Naive thymus-derived CD4-positive, alpha-beta T cell (primary cell): ENCODE measurements around the gene GBX2. TPM values are rescaled to one million over a fixed set of nuclear protein-coding genes. Genes with fewer than 3 reads are reported as not detected.

Experiments
- ATAC-seq: fragments of 150-1000 bp; cut with Tn5 transposase; 2 replicates; pipeline ENCODE4 v1.10.0; 2021; ENCODE audit warnings: mild to moderate bottlenecking, moderate library complexity
- CTCF ChIA-PET: fragments of 350-600 bp; sonication (Branson Sonifier 250); formaldehyde crosslinking; loops from one replicate; lab custom pipeline; 2021; ENCODE audit warnings: antibody characterized with exemption; lab: Charles Lee
- POLR2A ChIA-PET: fragments of 350-600 bp; sonication (Branson Sonifier 250); formaldehyde crosslinking; loops from one replicate; lab custom pipeline; 2021; ENCODE audit warnings: antibody characterized with exemption, inconsistent platforms; lab: Charles Lee
- DNase-seq, 9 donors: peaks; one replicate each; pipeline versions ENCODE4 v3.0.0 to v3.0.0-alpha.2; 2020 to 2022; ENCODE audit warnings: mixed read lengths in 1 of 9
- H3K27ac ChIP-seq: one replicate; pipeline ENCODE4 v1.7.0; 2013; ENCODE audit warnings: mild to moderate bottlenecking, low read depth, low read length, moderate library complexity
- H3K27me3 ChIP-seq, 2 donors: one replicate each; pipeline ENCODE4 v1.7.0; 2013; ENCODE audit warnings: low read length in 2 of 2, mild to moderate bottlenecking in 2 of 2, moderate library complexity in 2 of 2; ENCODE audit not compliant: control insufficient read depth in 2 of 2, insufficient read depth in 2 of 2
- H3K36me3 ChIP-seq, 3 experiments: 1 replicate in 2 of 3; 2 replicates in 1 of 3; pipeline ENCODE4 v1.7.0; 2013; ENCODE audit warnings: low read length in 3 of 3, mild to moderate bottlenecking in 3 of 3, moderate library complexity in 1 of 3; ENCODE audit not compliant: insufficient read depth in 3 of 3, control insufficient read depth in 2 of 3
- H3K4me1 ChIP-seq, 2 donors: one replicate each; pipeline ENCODE4 v1.7.0; 2013; ENCODE audit warnings: low read length in 2 of 2, mild to moderate bottlenecking in 2 of 2, moderate library complexity in 1 of 2; ENCODE audit not compliant: control insufficient read depth in 2 of 2, insufficient read depth in 2 of 2
- H3K4me3 ChIP-seq: 2 replicates; pipeline ENCODE4 v1.7.0; 2013; ENCODE audit warnings: mild to moderate bottlenecking, low read length
- H3K9me3 ChIP-seq, 3 experiments: 1 replicate in 2 of 3; 2 replicates in 1 of 3; pipeline ENCODE4 v1.7.0; 2013; ENCODE audit warnings: low read length in 3 of 3; ENCODE audit not compliant: control insufficient read depth in 2 of 3
- H3K27ac Mint-ChIP-seq, 9 donors: one replicate each; pipeline ENCODE4 v1.8.0; 2020 to 2022; ENCODE audit warnings: mixed read lengths in 9 of 9, mild to moderate bottlenecking in 8 of 9, moderate library complexity in 5 of 9, inconsistent platforms in 2 of 9
- H3K27me3 Mint-ChIP-seq, 5 donors: one replicate each; pipeline ENCODE4 v1.8.0; 2021 to 2022; ENCODE audit warnings: mixed read lengths in 5 of 5, mild to moderate bottlenecking in 1 of 5
- H3K36me3 Mint-ChIP-seq, 5 donors: one replicate each; pipeline ENCODE4 v1.8.0; 2020 to 2022; ENCODE audit warnings: mixed read lengths in 5 of 5, mild to moderate bottlenecking in 3 of 5, inconsistent platforms in 1 of 5
- H3K4me1 Mint-ChIP-seq, 7 donors: one replicate each; pipeline ENCODE4 v1.8.0; 2020 to 2022; ENCODE audit warnings: mixed read lengths in 7 of 7, mild to moderate bottlenecking in 3 of 7, inconsistent platforms in 1 of 7
- H3K4me3 Mint-ChIP-seq, 10 donors: one replicate each; pipeline ENCODE4 v1.8.0; 2020 to 2022; ENCODE audit warnings: mild to moderate bottlenecking in 10 of 10, mixed read lengths in 10 of 10, moderate library complexity in 6 of 10, inconsistent platforms in 2 of 10
- H3K9me3 Mint-ChIP-seq, 11 donors: one replicate each; pipeline ENCODE4 v1.8.0; 2020 to 2022; ENCODE audit warnings: mixed read lengths in 11 of 11, mild to moderate bottlenecking in 4 of 11, inconsistent platforms in 1 of 11, moderate library complexity in 1 of 11
- intact Hi-C, 2 donors: fragments of 100-400 bp; cut with micrococcal nuclease; formaldehyde crosslinking; loops; one replicate each; pipeline ENCODE4 v1.15.1; 2023
- polyA plus RNA-seq, 2 donors: library from polyadenylated mRNA; unstranded; fragments of 300-500 nt; fragmentation: Illumina TruSeq; gene quantifications; one replicate each; pipeline ENCODE4 v1.2.3, GENCODE V29; 2021
- total RNA-seq, 6 experiments: library from RNA in 5 of 6; stranded (reverse) in 5 of 6; gene quantifications; 1 replicate in 5 of 6; 2 replicates in 1 of 6; pipeline ENCODE4 v1.2.3 and lab custom pipeline; 2021 to 2026

The GBX2 gene
- total and polyA plus RNA-seq, 7 experiments from 2014 or later: not detected

DNA sequence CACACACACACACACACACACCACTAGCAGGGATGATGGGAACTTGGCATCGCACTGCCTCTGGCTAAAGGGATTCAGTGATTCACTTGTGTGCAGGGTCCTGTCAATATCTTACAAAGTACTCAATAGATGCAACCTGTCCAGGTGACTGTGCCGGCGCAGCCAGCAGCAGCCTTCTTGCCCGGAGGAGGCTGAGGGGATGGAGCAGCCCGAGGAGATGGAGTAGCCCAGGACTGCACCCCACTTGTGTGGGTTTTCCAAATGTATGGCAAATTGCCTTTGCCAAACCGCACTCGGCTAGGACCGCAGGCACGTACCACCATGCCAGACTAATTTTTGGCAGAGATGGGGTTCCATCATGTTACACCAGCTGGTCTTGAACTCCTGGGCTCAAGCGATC, 31.1 kb downstream of the GBX2 start:
- Histone ChIP-seq H3K27ac (no peak overlapping the region), H3K9me3 (no peaks in the 10 kb centered on the region), H3K27me3 (no peaks in the 10 kb centered on the region), H3K4me3 (no peak overlapping the region), H3K4me1 (no peaks in the 10 kb centered on the region), H3K36me3 (no peaks in the 10 kb centered on the region)
- ChIA-PET CTCF (no interaction called here), POLR2A (no interaction called here)
- no peak overlapping the region for H3K27ac Mint-ChIP-seq
- intact Hi-C loops: no loop called here
- peaks cover 0 to 25% (median 18%) of the 10 kb centered on the region in 5 donors for H3K27me3 Mint-ChIP-seq
- peaks cover 0 to 1% (median 0%) of the 10 kb centered on the region in 11 donors for H3K9me3 Mint-ChIP-seq
- no peak overlapping the region for H3K4me3 Mint-ChIP-seq
- ATAC-seq (no peak), DNase-seq (no peak)
- H3K36me3 Mint-ChIP-seq: no peaks in the 10 kb centered on the region
- H3K4me1 Mint-ChIP-seq: no peaks in the 10 kb centered on the region

DNA sequence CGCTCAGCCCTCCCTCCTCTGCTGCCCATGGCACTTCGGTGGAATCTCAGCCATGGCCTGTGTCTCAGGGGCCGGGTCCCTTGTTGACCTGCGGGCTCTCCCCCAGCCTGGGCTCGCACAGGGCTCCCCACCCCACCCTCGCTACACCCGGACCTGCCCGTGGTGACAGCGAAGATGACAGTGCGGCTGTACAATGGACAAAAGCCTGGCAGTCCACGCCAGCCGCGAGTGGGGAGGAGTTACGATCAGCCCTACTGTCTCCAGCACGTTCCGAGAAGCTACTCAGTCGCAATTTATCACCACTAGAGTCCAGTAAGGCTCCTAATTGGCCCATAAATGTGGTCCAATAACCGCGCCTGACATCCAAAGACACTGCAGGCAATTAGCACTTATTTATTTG, 31.6 kb downstream of the GBX2 start:
- no peak overlapping the region for H3K4me3 Mint-ChIP-seq
- Histone ChIP-seq H3K36me3 (no peaks in the 10 kb centered on the region), H3K9me3 (no peaks in the 10 kb centered on the region), H3K4me3 (no peak overlapping the region), H3K4me1 (no peaks in the 10 kb centered on the region), H3K27ac (no peak overlapping the region), H3K27me3 (no peaks in the 10 kb centered on the region)
- no peaks in the 10 kb centered on the region for H3K36me3 Mint-ChIP-seq
- H3K27ac Mint-ChIP-seq: no peak overlapping the region
- DNase-seq (no peak), ATAC-seq (no peak)
- no peaks in the 10 kb centered on the region for H3K4me1 Mint-ChIP-seq
- ChIA-PET CTCF (no interaction called here), POLR2A (no interaction called here)
- peaks cover 0 to 1% (median 0%) of the 10 kb centered on the region in 11 donors for H3K9me3 Mint-ChIP-seq
- H3K27me3 Mint-ChIP-seq: peaks cover 0 to 27% (median 16%) of the 10 kb centered on the region in 5 donors
- intact Hi-C loops: no loop called here

- CTCF ChIA-PET: no interaction called here
- H3K27me3 Mint-ChIP-seq: peaks cover 0 to 20% (median 2%) of the 10 kb centered on the region in 5 donors
- no peak overlapping the region for H3K4me3 Mint-ChIP-seq
- H3K27ac Mint-ChIP-seq: no peak overlapping the region
- H3K36me3 ChIP-seq: no peaks in the 10 kb centered on the region
- H3K27me3 ChIP-seq: no peaks in the 10 kb centered on the region
- H3K4me1 Mint-ChIP-seq: no peaks in the 10 kb centered on the region
- H3K27ac ChIP-seq: no peak overlapping the region
- H3K9me3 Mint-ChIP-seq: no peaks in the 10 kb centered on the region
- no peaks in the 10 kb centered on the region for H3K9me3 ChIP-seq
- no peaks in the 10 kb centered on the region for H3K36me3 Mint-ChIP-seq
- DNase-seq: no peak
- no peaks in the 10 kb centered on the region for H3K4me1 ChIP-seq
- POLR2A ChIA-PET: no interaction called here
- intact Hi-C loops: no loop called here
- no peak for ATAC-seq
- H3K4me3 ChIP-seq: no peak overlapping the region
Observed at GRCh38 chr2:236133410-236134012, 34.7 kb downstream of the GBX2 start.

- Mint-ChIP-seq H3K27ac (no peak overlapping the region), H3K4me3 (no peak overlapping the region), H3K9me3 (no peaks in the 10 kb centered on the region), H3K4me1 (no peaks in the 10 kb centered on the region), H3K36me3 (no peaks in the 10 kb centered on the region), H3K27me3 (peaks cover 0 to 25% (median 2%) of the 10 kb centered on the region in 5 donors)
- Histone ChIP-seq H3K27me3 (no peaks in the 10 kb centered on the region), H3K36me3 (no peaks in the 10 kb centered on the region), H3K9me3 (no peaks in the 10 kb centered on the region), H3K4me1 (no peaks in the 10 kb centered on the region), H3K4me3 (no peak overlapping the region), H3K27ac (no peak overlapping the region)
- ChIA-PET POLR2A (no interaction called here), CTCF (no interaction called here)
- intact Hi-C loops: no loop called here
- DNase-seq: no peak
- ATAC-seq: no peak
Observed at GRCh38 chr2:236131073-236131692, 37.0 kb downstream of the GBX2 start.

DNA sequence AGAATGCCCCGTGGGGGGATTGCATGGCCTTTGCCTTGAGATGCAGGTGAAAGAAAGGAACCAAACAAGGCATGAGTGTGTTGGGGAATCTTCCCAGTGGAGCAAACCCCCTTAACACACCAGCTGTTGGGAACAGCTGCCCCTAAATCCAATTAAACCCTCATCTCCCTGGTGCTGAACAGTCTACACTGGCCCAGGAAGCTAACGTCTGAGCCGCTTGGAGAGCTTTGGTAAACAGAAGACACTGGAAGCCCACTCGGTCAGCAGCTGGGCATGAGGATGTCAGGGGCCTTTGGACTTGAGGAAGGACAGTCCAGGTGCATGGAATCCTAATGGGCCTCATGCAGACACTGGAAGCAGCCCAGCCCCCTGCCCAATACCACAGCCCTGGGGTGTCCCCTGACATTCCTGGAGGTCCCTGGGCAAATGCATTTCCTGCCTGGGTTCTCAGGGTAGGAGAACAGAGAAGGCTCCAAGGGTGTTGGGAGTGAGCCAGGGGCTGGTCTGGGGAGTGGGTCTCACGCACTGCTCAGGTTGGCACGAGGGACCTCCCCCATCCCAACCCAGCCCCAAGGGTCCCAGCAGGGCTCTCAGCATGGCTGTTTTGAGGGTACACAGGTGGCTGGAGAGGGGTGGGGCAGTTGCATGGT, 37.7 kb downstream of the GBX2 start:
- Mint-ChIP-seq H3K9me3 (no peaks in the 10 kb centered on the region), H3K27ac (no peak overlapping the region), H3K4me1 (no peaks in the 10 kb centered on the region), H3K36me3 (no peaks in the 10 kb centered on the region), H3K27me3 (peaks cover 0 to 25% (median 0%) of the 10 kb centered on the region in 5 donors), H3K4me3 (no peak overlapping the region)
- ATAC-seq (no peak), DNase-seq (no peak)
- H3K36me3 ChIP-seq: no peaks in the 10 kb centered on the region
- H3K4me3 ChIP-seq: no peak overlapping the region
- no peak overlapping the region for H3K27ac ChIP-seq
- ChIA-PET POLR2A (no interaction called here), CTCF (no interaction called here)
- no peaks in the 10 kb centered on the region for H3K9me3 ChIP-seq
- no peaks in the 10 kb centered on the region for H3K27me3 ChIP-seq
- intact Hi-C loops: no loop called here
- H3K4me1 ChIP-seq: no peaks in the 10 kb centered on the region

DNA sequence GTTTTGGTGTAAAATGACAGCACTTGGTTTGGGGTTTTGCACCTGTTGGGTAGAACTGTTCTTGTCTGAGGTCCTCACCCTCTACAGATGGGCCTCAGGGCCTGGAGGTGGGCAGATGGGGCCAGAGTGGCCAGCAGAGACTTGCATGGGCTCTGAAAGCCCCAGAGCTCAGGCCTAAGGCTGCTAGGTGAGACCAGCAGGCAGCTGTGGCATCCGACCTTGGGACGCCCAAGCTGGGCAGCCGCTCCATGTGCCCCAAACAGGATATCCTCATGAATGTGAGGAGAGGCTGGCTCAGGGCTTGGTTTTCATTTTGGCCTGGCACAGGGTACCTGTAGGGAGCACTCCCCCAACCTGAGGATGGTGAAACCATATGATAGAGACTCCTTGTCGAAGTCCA, 38.3 kb downstream of the GBX2 start:
- Mint-ChIP-seq H3K4me3 (no peak overlapping the region), H3K27ac (no peak overlapping the region), H3K36me3 (no peaks in the 10 kb centered on the region), H3K9me3 (peaks cover 0 to 2% (median 0%) of the 10 kb centered on the region in 11 donors), H3K27me3 (peaks cover 0 to 25% (median 0%) of the 10 kb centered on the region in 5 donors), H3K4me1 (no peaks in the 10 kb centered on the region)
- ChIA-PET CTCF (no interaction called here), POLR2A (no interaction called here)
- Histone ChIP-seq H3K27me3 (no peaks in the 10 kb centered on the region), H3K4me1 (no peaks in the 10 kb centered on the region), H3K9me3 (no peaks in the 10 kb centered on the region), H3K36me3 (no peaks in the 10 kb centered on the region), H3K27ac (no peak overlapping the region), H3K4me3 (no peak overlapping the region)
- DNase-seq (no peak), ATAC-seq (no peak)
- intact Hi-C loops: no loop called here

GRCh38 chr2:236128321-236128720, 39.9 kb downstream of the GBX2 start:
- POLR2A ChIA-PET: no interaction called here
- Mint-ChIP-seq H3K4me1 (no peaks in the 10 kb centered on the region), H3K9me3 (peaks cover 0 to 2% (median 0%) of the 10 kb centered on the region in 11 donors), H3K36me3 (no peaks in the 10 kb centered on the region), H3K27me3 (peaks cover 0 to 25% (median 0%) of the 10 kb centered on the region in 5 donors), H3K4me3 (no peak overlapping the region), H3K27ac (no peak overlapping the region)
- H3K9me3 ChIP-seq: no peaks in the 10 kb centered on the region
- no peak overlapping the region for H3K27ac ChIP-seq
- no peaks in the 10 kb centered on the region for H3K27me3 ChIP-seq
- CTCF ChIA-PET: no interaction called here
- DNase-seq: no peak
- H3K36me3 ChIP-seq: no peaks in the 10 kb centered on the region
- no peaks in the 10 kb centered on the region for H3K4me1 ChIP-seq
- ATAC-seq: no peak
- intact Hi-C loops: no loop called here
- H3K4me3 ChIP-seq: no peak overlapping the region
